Measurements from ENCODE around the gene CREBRF.
A peak's percentile ranks its signal among the peaks of the same experiment; 100 is the strongest.

CREBRF gene

GRCh38 chr5:173187054-173187743 is 131.0 kb downstream of the CREBRF start:
- TF ChIP-seq PKNOX1 (IDR thresholded peaks at IDR 0.05) (peak; percentile 29; the same call in 1 of the 2 replicates), TARDBP (IDR thresholded peaks at IDR 0.05) (no peak)
- POLR2A ChIA-PET, result no interaction called here
- CTCF ChIA-PET, result interaction anchor here (0.8 to 1.0 kb wide), 2 partner anchors 14 to 21 kb away, joined by 3 to 6 read pairs; no protein-coding TSS in a partner anchor
- DNase-seq (ENCODE audit: extremely low spot score), result no peak

GRCh38 chr5:173188280-173188679 is 132.1 kb downstream of the CREBRF start:
- CTCF ChIA-PET, result no interaction called here
- POLR2A ChIA-PET, result no interaction called here
- TF ChIP-seq ELF4 (IDR thresholded peaks at IDR 0.05) (no peak), PKNOX1 (IDR thresholded peaks at IDR 0.05) (peak; percentile 80)
- no peak for DNase-seq (ENCODE audit: extremely low spot score)

Data from HEK293T (cell line).